HEK293 (cell line): Measurements from ENCODE around the gene RNF41.

Source experiments
- CTCF ChIP-seq: fragments of 450-650 bp; formaldehyde crosslinking; IDR thresholded peaks from 2 replicates; pipeline ENCODE4 v1.5.1; 2016; ENCODE audit warnings: missing biosample characterization, missing genetic modification characterization
- KLF10 ChIP-seq: fragments of 450-650 bp; IDR thresholded peaks from 2 replicates; pipeline ENCODE4 v1.5.1; 2018; ENCODE audit warnings: missing biosample characterization, mild to moderate bottlenecking, missing genetic modification characterization
- KLF9 ChIP-seq: fragments of 450-650 bp; formaldehyde crosslinking; IDR thresholded peaks from 2 replicates; pipeline ENCODE4 v1.5.1; 2016; ENCODE audit warnings: missing biosample characterization, missing genetic modification characterization, low read depth
- PATZ1 ChIP-seq: fragments of 450-650 bp; formaldehyde crosslinking; IDR thresholded peaks from 2 replicates; pipeline ENCODE4 v1.5.1; 2016; ENCODE audit warnings: missing biosample characterization, missing genetic modification characterization
- ZBTB17 ChIP-seq: fragments of 450-650 bp; formaldehyde crosslinking; IDR thresholded peaks from 2 replicates; pipeline ENCODE4 v1.5.1; 2016; ENCODE audit warnings: missing biosample characterization, missing genetic modification characterization
- ZFP41 ChIP-seq: fragments of 450-650 bp; formaldehyde crosslinking; IDR thresholded peaks from 2 replicates; pipeline ENCODE4 v1.5.1; 2016; ENCODE audit warnings: missing biosample characterization, missing genetic modification characterization, borderline replicate concordance
- ZNF274 ChIP-seq, 2 experiments: fragments of 200-500 bp in 1 of 2; fragments of 450-650 bp in 1 of 2; sonication (Bioruptor generic) in 1 of 2; formaldehyde crosslinking in 1 of 2; IDR thresholded peaks; 2 replicates each; pipeline versions ENCODE4 v1.5.1 to v1.6.1; 2014 to 2016; ENCODE audit warnings: borderline replicate concordance in 1 of 2, inconsistent platforms in 1 of 2, low read length in 1 of 2, missing biosample characterization in 1 of 2, missing genetic modification characterization in 1 of 2
- ZNF433 ChIP-seq: fragments of 450-650 bp; formaldehyde crosslinking; IDR thresholded peaks from 2 replicates; pipeline ENCODE4 v1.5.1; 2016; ENCODE audit warnings: missing biosample characterization, missing genetic modification characterization, low read depth
- ZNF521 ChIP-seq: fragments of 450-650 bp; formaldehyde crosslinking; IDR thresholded peaks from 2 replicates; pipeline ENCODE4 v1.5.1; 2017; ENCODE audit warnings: missing biosample characterization, mild to moderate bottlenecking, missing genetic modification characterization
- ZNF610 ChIP-seq: fragments of 450-650 bp; formaldehyde crosslinking; IDR thresholded peaks from 2 replicates; pipeline ENCODE4 v1.5.1; 2016; ENCODE audit warnings: missing biosample characterization, missing genetic modification characterization, borderline replicate concordance
- ZNF664 ChIP-seq: fragments of 450-650 bp; formaldehyde crosslinking; IDR thresholded peaks from 2 replicates; pipeline ENCODE4 v1.5.1; 2016; ENCODE audit warnings: missing biosample characterization, missing genetic modification characterization
- ZNF791 ChIP-seq: fragments of 450-650 bp; formaldehyde crosslinking; IDR thresholded peaks from 2 replicates; pipeline ENCODE4 v1.5.1; 2016; ENCODE audit warnings: missing biosample characterization, missing genetic modification characterization

- TF ChIP-seq ZNF274 (IDR thresholded peaks at IDR 0.05; ENCODE audit: low read length) (no peak), ZNF274 (tag by site-specific recombination; IDR thresholded peaks at IDR 0.05; ENCODE audit: borderline replicate concordance) (no peak), ZBTB17 (tag by site-specific recombination) (no peak), ZNF664 (tag by site-specific recombination) (no peak), ZNF610 (tag by site-specific recombination) (no peak), ZNF521 (tag by site-specific recombination) (no peak), ZFP41 (tag by site-specific recombination) (no peak), ZNF433 (no peak), CTCF (no peak), ZNF791 (tag by site-specific recombination) (no peak), KLF10 (no peak), KLF9 (tag by site-specific recombination) (no peak), PATZ1 (no peak)
Observed at GRCh38 chr12:56202366-56202765, 19.4 kb downstream of the RNF41 start.
